HCT116 (cell line): ENCODE results near the gene TLL2. TPM values are rescaled to one million over a fixed set of nuclear protein-coding genes. Genes with fewer than 3 reads are reported as not detected.

ENCODE experiments used
- ATAC-seq: fragments of 200-7000 bp; cut with Tn5 transposase; 2 replicates; pipeline ENCODE4 v1.9.1; 2020; ENCODE audit warnings: mild to moderate bottlenecking, moderate library complexity
- BruUV-seq: library from RNA; stranded (reverse); fragments of 400-500 nt; replicated peaks from 2 replicates; lab custom pipeline; 2021; lab: Mats Ljungman, UMichigan
- CTCF ChIA-PET: fragments of 300-600 bp; sonication (Branson Sonifier 250); formaldehyde crosslinking; loops from one replicate; lab custom pipeline; 2021; ENCODE audit warnings: antibody characterized with exemption; lab: Charles Lee
- POLR2A ChIA-PET: fragments of 300-600, 350-600 bp; sonication (Branson Sonifier 250); formaldehyde crosslinking; loops from one replicate; lab custom pipeline; 2021; ENCODE audit warnings: antibody characterized with exemption; lab: Charles Lee
- RAD21 ChIA-PET, 2 experiments: fragments of 300-600 bp; sonication (Branson Sonifier 250); formaldehyde crosslinking; loops; one replicate each; lab custom pipeline; 2023; ENCODE audit warnings: low total read pairs in 2 of 2; ENCODE audit not compliant: uncharacterized antibody in 2 of 2, unreplicated experiment in 2 of 2, low non-redundant PET in 1 of 2; lab: Charles Lee
- DNase-seq: peaks from one replicate; pipeline ENCODE4 v3.0.0-alpha.2; 2010; ENCODE audit warnings: low read depth, low spot score
- H2AFZ ChIP-seq: fragments of 200-600 bp; shearing (Covaris generic), sonication (generic); 2 replicates; pipeline ENCODE4 v1.6.1; 2017; ENCODE audit warnings: low read depth, mixed run types, mixed read lengths, antibody characterized with exemption, low read length; ENCODE audit not compliant: poor library complexity, severe bottlenecking
- H3K27ac ChIP-seq: 2 replicates; pipeline ENCODE4 v1.5.1; 2012; ENCODE audit warnings: low read depth, low read length
- H3K27me3 ChIP-seq: fragments of 200-600 bp; sonication (generic); 2 replicates; pipeline ENCODE4 v1.6.1; 2016; ENCODE audit warnings: mixed run types, low read length, mixed read lengths; ENCODE audit not compliant: insufficient read depth
- H3K36me3 ChIP-seq, 2 experiments: fragments of 200-500 bp in 1 of 2; fragments of 200-600 bp in 1 of 2; sonication (Bioruptor generic) in 1 of 2; sonication (generic) in 1 of 2; 2 replicates each; pipeline versions ENCODE4 v1.5.1 to v1.6.1; 2014 to 2016; ENCODE audit warnings: low read length in 2 of 2, inconsistent platforms in 1 of 2, mixed read lengths in 1 of 2, mixed run types in 1 of 2; ENCODE audit not compliant: insufficient read depth in 2 of 2, control insufficient read depth in 1 of 2
- H3K4me1 ChIP-seq, 2 experiments: fragments of 200-600 bp in 1 of 2; sonication (generic) in 1 of 2; 2 replicates each; pipeline versions ENCODE4 v1.5.1 to v1.6.1; 2012 to 2017; ENCODE audit warnings: low read length in 2 of 2, inconsistent platforms in 1 of 2, mild to moderate bottlenecking in 1 of 2, mixed read lengths in 1 of 2, mixed run types in 1 of 2, moderate library complexity in 1 of 2; ENCODE audit not compliant: insufficient read depth in 2 of 2, control insufficient read depth in 1 of 2
- H3K4me2 ChIP-seq: fragments of 200-600 bp; sonication (generic); 2 replicates; pipeline ENCODE4 v1.6.1; 2017; ENCODE audit warnings: mixed run types, low read length, mixed read lengths
- H3K4me3 ChIP-seq, 2 experiments: fragments of 200-600 bp in 1 of 2; sonication (generic) in 1 of 2; replicated peaks in 1 of 2; 2 replicates each; pipeline ENCODE4 v1.5.1; 2011 to 2016; ENCODE audit warnings: low read length in 2 of 2, control low read depth in 1 of 2, low read depth in 1 of 2, mild to moderate bottlenecking in 1 of 2, mixed read lengths in 1 of 2, mixed run types in 1 of 2
- H3K79me2 ChIP-seq: fragments of 200-600 bp; sonication (generic); 2 replicates; pipeline ENCODE4 v1.6.1; 2017; ENCODE audit warnings: mild to moderate bottlenecking, mixed run types, low read length, moderate library complexity, mixed read lengths; ENCODE audit not compliant: insufficient read depth
- H3K9ac ChIP-seq: fragments of 200-600 bp; sonication (generic); 2 replicates; pipeline ENCODE4 v1.6.1; 2016; ENCODE audit warnings: low read length, mixed read lengths
- H3K9me2 ChIP-seq: fragments of 200-600 bp; sonication (generic), shearing (Covaris generic); 2 replicates; pipeline ENCODE4 v1.6.1; 2017; ENCODE audit warnings: mixed run types, mild to moderate bottlenecking, moderate library complexity; ENCODE audit not compliant: insufficient read depth
- H3K9me3 ChIP-seq, 2 experiments: fragments of 200-500 bp in 1 of 2; fragments of 200-600 bp in 1 of 2; sonication (Bioruptor generic) in 1 of 2; sonication (generic) in 1 of 2; 2 replicates each; pipeline ENCODE4 v1.6.1; 2014 to 2017; ENCODE audit warnings: low read length in 2 of 2, mixed read lengths in 2 of 2, inconsistent platforms in 1 of 2, low read depth in 1 of 2, mild to moderate bottlenecking in 1 of 2, mixed run types in 1 of 2, moderate library complexity in 1 of 2; ENCODE audit not compliant: control insufficient read depth in 1 of 2, insufficient read depth in 1 of 2
- H4K20me1 ChIP-seq: fragments of 200-600 bp; sonication (generic), shearing (Covaris generic); 2 replicates; pipeline ENCODE4 v1.6.1; 2017; ENCODE audit warnings: mixed run types, mild to moderate bottlenecking, moderate library complexity; ENCODE audit not compliant: insufficient read depth
- ATF3 ChIP-seq: IDR thresholded peaks from 2 replicates; pipeline ENCODE4 v1.6.1; 2012
- SP1 ChIP-seq: IDR thresholded peaks from 2 replicates; pipeline ENCODE4 v1.6.1; 2012; ENCODE audit warnings: low read depth
- TCF7L2 ChIP-seq: IDR thresholded peaks from 2 replicates; pipeline ENCODE4 v1.7.0; 2011; ENCODE audit warnings: borderline replicate concordance, inconsistent platforms; ENCODE audit not compliant: insufficient read depth, insufficient read length; ENCODE audit errors: extremely low read depth
- intact Hi-C: fragments of 100-400 bp; cut with micrococcal nuclease; formaldehyde crosslinking; loops from 2 replicates; pipeline ENCODE4 v1.10.0; 2022
- total RNA-seq: library from RNA; stranded (reverse); gene quantifications from one replicate; pipeline ENCODE4 v1.2.1, GENCODE V29; 2021; ENCODE audit not compliant: unreplicated experiment

TLL2 gene
- total RNA-seq, 1 experiment from 2014 or later: 1.3 TPM

GRCh38 chr10:96342402-96342801 is 171.3 kb downstream of the TLL2 start:
- DNase-seq (no peak), ATAC-seq (no peak)
- H3K4me2 ChIP-seq: no peak overlapping the region
- peaks cover 0 to 5% of the 10 kb centered on the region in 2 experiments; a peak in 2 of 4 replicates for H3K9me3 ChIP-seq
- H3K79me2 ChIP-seq: no peaks in the 10 kb centered on the region
- TF ChIP-seq ATF3: no peak
- no peaks in the 10 kb centered on the region for H3K27me3 ChIP-seq
- no peak overlapping the region for H3K27ac ChIP-seq
- no peak overlapping the region for H2AFZ ChIP-seq
- no peaks in the 10 kb centered on the region for H4K20me1 ChIP-seq
- no peaks in the 10 kb centered on the region for H3K4me1 ChIP-seq
- no peak overlapping the region for H3K4me3 ChIP-seq
- BruUV-seq: no TSS peak
- ChIA-PET RAD21 (no interaction called here), CTCF (interaction anchor here (1.3 kb wide), 1 partner anchor 113 kb away, joined by 4 read pairs; no protein-coding TSS in a partner anchor), POLR2A (no interaction called here)
- H3K9me2 ChIP-seq: no peaks in the 10 kb centered on the region
- no peaks in the 10 kb centered on the region for H3K36me3 ChIP-seq
- intact Hi-C loops: no loop called here
- no peak overlapping the region for H3K9ac ChIP-seq

DNA sequence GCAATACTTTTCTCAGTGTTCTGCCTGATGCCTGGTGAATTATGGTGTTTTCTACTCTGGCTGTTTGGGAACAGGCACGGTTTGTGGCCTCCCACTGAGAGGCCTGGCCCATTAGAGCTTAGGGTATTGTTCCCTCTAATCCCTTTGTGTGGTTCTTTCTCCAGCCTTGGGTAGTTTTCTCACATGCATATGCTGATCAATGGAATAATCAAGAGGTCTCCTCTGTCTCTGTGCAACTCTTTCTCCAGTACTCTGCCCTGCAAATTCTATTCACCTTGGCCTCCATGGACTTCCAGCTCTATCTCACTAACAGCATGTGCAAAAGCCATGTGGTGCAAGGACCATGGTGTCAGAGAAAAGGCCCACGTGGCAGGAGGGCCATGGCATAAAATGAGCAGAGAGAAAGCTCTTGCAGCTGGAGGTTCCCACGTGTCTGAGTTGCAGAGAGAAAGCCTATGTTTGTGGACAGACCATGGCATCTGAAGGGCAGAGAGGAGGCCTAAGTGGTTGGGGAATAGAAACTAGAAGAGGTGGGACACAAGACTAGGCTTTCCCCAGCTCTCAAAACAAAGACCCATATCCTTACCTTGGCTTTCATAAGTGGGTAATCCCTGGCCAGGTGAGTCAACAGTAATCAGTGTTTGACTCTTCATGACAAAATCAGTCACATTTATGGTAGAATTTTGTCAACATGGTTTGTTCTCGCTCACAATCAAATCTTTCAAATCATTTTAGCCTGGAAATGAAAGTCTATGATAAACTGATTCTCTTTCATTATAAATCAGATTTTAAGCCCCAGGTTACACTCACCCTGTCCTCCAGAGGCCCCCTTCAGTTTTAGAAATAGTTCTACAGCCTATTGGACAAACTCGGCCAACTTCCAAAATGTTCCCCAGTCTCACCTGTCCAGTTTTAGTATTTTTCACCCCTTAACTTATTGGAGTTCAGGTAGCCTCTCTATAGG is 172.2 kb downstream of the TLL2 start:
- RAD21 ChIA-PET: no interaction called here
- ATAC-seq: no peak
- CTCF ChIA-PET: interaction anchor here (1.0 to 1.7 kb wide), 3 partner anchors 29 to 112 kb away, joined by 3 read pairs; no protein-coding TSS in a partner anchor
- POLR2A ChIA-PET: no interaction called here
- no peaks in the 10 kb centered on the region for H3K36me3 ChIP-seq
- H3K4me1 ChIP-seq: no peaks in the 10 kb centered on the region
- H4K20me1 ChIP-seq: no peaks in the 10 kb centered on the region
- no peak overlapping the region for H2AFZ ChIP-seq
- H3K4me2 ChIP-seq: no peak overlapping the region
- H3K9ac ChIP-seq: no peak overlapping the region
- H3K27me3 ChIP-seq: no peaks in the 10 kb centered on the region
- no peaks in the 10 kb centered on the region for H3K9me2 ChIP-seq
- H3K79me2 ChIP-seq: no peaks in the 10 kb centered on the region
- H3K4me3 ChIP-seq: no peak overlapping the region
- no peak overlapping the region for H3K27ac ChIP-seq
- BruUV-seq: no TSS peak
- no peak for TF ChIP-seq TCF7L2
- no peak for TF ChIP-seq SP1
- TF ChIP-seq, all 23 proteins: peak for 0
- peaks cover 0 to 5% of the 10 kb centered on the region in 2 experiments; a peak in 2 of 4 replicates for H3K9me3 ChIP-seq
- intact Hi-C loops: loop anchor here (2.0 kb wide), 1 partner anchor 325 kb away; no protein-coding TSS in a partner anchor
- DNase-seq: no peak
